Naive thymus-derived CD4-positive, alpha-beta T cell (primary cell): ENCODE data around the gene L3MBTL2. TPM values are rescaled to one million over a fixed set of nuclear protein-coding genes. Genes with fewer than 3 reads are reported as not detected.
A peak's percentile ranks its signal among the peaks of the same experiment; 100 is the strongest.

Experiments used
- ATAC-seq: fragments of 150-1000 bp; cut with Tn5 transposase; 2 replicates; pipeline ENCODE4 v1.10.0; 2021; ENCODE audit warnings: mild to moderate bottlenecking, moderate library complexity
- CTCF ChIA-PET: fragments of 350-600 bp; sonication (Branson Sonifier 250); formaldehyde crosslinking; loops from one replicate; lab custom pipeline; 2021; ENCODE audit warnings: antibody characterized with exemption; lab: Charles Lee
- POLR2A ChIA-PET: fragments of 350-600 bp; sonication (Branson Sonifier 250); formaldehyde crosslinking; loops from one replicate; lab custom pipeline; 2021; ENCODE audit warnings: antibody characterized with exemption, inconsistent platforms; lab: Charles Lee
- DNase-seq, 9 donors: peaks; one replicate each; pipeline versions ENCODE4 v3.0.0 to v3.0.0-alpha.2; 2020 to 2022; ENCODE audit warnings: mixed read lengths in 1 of 9
- H3K27ac ChIP-seq: one replicate; pipeline ENCODE4 v1.7.0; 2013; ENCODE audit warnings: mild to moderate bottlenecking, low read depth, low read length, moderate library complexity
- H3K27me3 ChIP-seq, 2 donors: one replicate each; pipeline ENCODE4 v1.7.0; 2013; ENCODE audit warnings: low read length in 2 of 2, mild to moderate bottlenecking in 2 of 2, moderate library complexity in 2 of 2; ENCODE audit not compliant: control insufficient read depth in 2 of 2, insufficient read depth in 2 of 2
- H3K36me3 ChIP-seq, 3 experiments: 1 replicate in 2 of 3; 2 replicates in 1 of 3; pipeline ENCODE4 v1.7.0; 2013; ENCODE audit warnings: low read length in 3 of 3, mild to moderate bottlenecking in 3 of 3, moderate library complexity in 1 of 3; ENCODE audit not compliant: insufficient read depth in 3 of 3, control insufficient read depth in 2 of 3
- H3K4me1 ChIP-seq, 2 donors: one replicate each; pipeline ENCODE4 v1.7.0; 2013; ENCODE audit warnings: low read length in 2 of 2, mild to moderate bottlenecking in 2 of 2, moderate library complexity in 1 of 2; ENCODE audit not compliant: control insufficient read depth in 2 of 2, insufficient read depth in 2 of 2
- H3K4me3 ChIP-seq: 2 replicates; pipeline ENCODE4 v1.7.0; 2013; ENCODE audit warnings: mild to moderate bottlenecking, low read length
- H3K9me3 ChIP-seq, 3 experiments: 1 replicate in 2 of 3; 2 replicates in 1 of 3; pipeline ENCODE4 v1.7.0; 2013; ENCODE audit warnings: low read length in 3 of 3; ENCODE audit not compliant: control insufficient read depth in 2 of 3
- H3K27ac Mint-ChIP-seq, 9 donors: one replicate each; pipeline ENCODE4 v1.8.0; 2020 to 2022; ENCODE audit warnings: mixed read lengths in 9 of 9, mild to moderate bottlenecking in 8 of 9, moderate library complexity in 5 of 9, inconsistent platforms in 2 of 9
- H3K27me3 Mint-ChIP-seq, 5 donors: one replicate each; pipeline ENCODE4 v1.8.0; 2021 to 2022; ENCODE audit warnings: mixed read lengths in 5 of 5, mild to moderate bottlenecking in 1 of 5
- H3K36me3 Mint-ChIP-seq, 5 donors: one replicate each; pipeline ENCODE4 v1.8.0; 2020 to 2022; ENCODE audit warnings: mixed read lengths in 5 of 5, mild to moderate bottlenecking in 3 of 5, inconsistent platforms in 1 of 5
- H3K4me1 Mint-ChIP-seq, 7 donors: one replicate each; pipeline ENCODE4 v1.8.0; 2020 to 2022; ENCODE audit warnings: mixed read lengths in 7 of 7, mild to moderate bottlenecking in 3 of 7, inconsistent platforms in 1 of 7
- H3K4me3 Mint-ChIP-seq, 10 donors: one replicate each; pipeline ENCODE4 v1.8.0; 2020 to 2022; ENCODE audit warnings: mild to moderate bottlenecking in 10 of 10, mixed read lengths in 10 of 10, moderate library complexity in 6 of 10, inconsistent platforms in 2 of 10
- H3K9me3 Mint-ChIP-seq, 11 donors: one replicate each; pipeline ENCODE4 v1.8.0; 2020 to 2022; ENCODE audit warnings: mixed read lengths in 11 of 11, mild to moderate bottlenecking in 4 of 11, inconsistent platforms in 1 of 11, moderate library complexity in 1 of 11
- intact Hi-C, 2 donors: fragments of 100-400 bp; cut with micrococcal nuclease; formaldehyde crosslinking; loops; one replicate each; pipeline ENCODE4 v1.15.1; 2023
- polyA plus RNA-seq, 2 donors: library from polyadenylated mRNA; unstranded; fragments of 300-500 nt; fragmentation: Illumina TruSeq; gene quantifications; one replicate each; pipeline ENCODE4 v1.2.3, GENCODE V29; 2021
- total RNA-seq, 6 experiments: library from RNA in 5 of 6; stranded (reverse) in 5 of 6; gene quantifications; 1 replicate in 5 of 6; 2 replicates in 1 of 6; pipeline ENCODE4 v1.2.3 and lab custom pipeline; 2021 to 2026

Gene L3MBTL2
- total and polyA plus RNA-seq, 7 experiments from 2014 or later = 31.6 to 45.9 (median 42.3) TPM

- intact Hi-C loops = loop anchor here (5.0 kb wide), 3 partner anchors 42 to 147 kb away; partner anchors contain the start of genes EP300 (in 1 of the 2) and ZC3H7B (in 1 of the 2)
- H3K4me1 ChIP-seq = peaks cover 0 to 11% of the 10 kb centered on the region in 2 donors
- no peak for ATAC-seq
- no peak overlapping the region for H3K4me3 ChIP-seq
- no peaks in the 10 kb centered on the region for H3K36me3 Mint-ChIP-seq
- peaks cover 0 to 2% (median 0%) of the 10 kb centered on the region in 5 donors for H3K27me3 Mint-ChIP-seq
- H3K4me3 Mint-ChIP-seq = peak overlapping the region in 3 of 10 donors; percentile 64 to 86 (median 74)
- no peak for DNase-seq
- ChIA-PET CTCF (no interaction called here), POLR2A (no interaction called here)
- H3K27ac ChIP-seq = peak overlapping the region; percentile 6
- no peaks in the 10 kb centered on the region for H3K9me3 ChIP-seq
- peak overlapping the region in 5 of 9 donors; percentile 22 to 85 (median 46) for H3K27ac Mint-ChIP-seq
- H3K9me3 Mint-ChIP-seq = no peaks in the 10 kb centered on the region
- no peaks in the 10 kb centered on the region for H3K27me3 ChIP-seq
- H3K36me3 ChIP-seq = no peaks in the 10 kb centered on the region
- H3K4me1 Mint-ChIP-seq = peaks cover 5 to 17% (median 9%) of the 10 kb centered on the region in 7 donors
Observed at GRCh38 chr22:41239443-41240128, 34.5 kb downstream of the L3MBTL2 start.

- H3K27ac ChIP-seq = peak within 1 kb of the TSS; percentile 6
- peaks cover 0 to 2% (median 0%) of the 10 kb centered on the region in 5 donors for H3K27me3 Mint-ChIP-seq
- H3K4me3 ChIP-seq = no peak within 1 kb of the TSS
- DNase-seq (no peak), ATAC-seq (no peak)
- H3K4me1 ChIP-seq = peaks cover 0 to 11% of the 10 kb centered on the region in 2 donors
- H3K36me3 ChIP-seq = peaks cover 0 to 9% (median 0%) of the 10 kb centered on the region in 3 experiments
- ChIA-PET CTCF (no interaction called here), POLR2A (no interaction called here)
- H3K9me3 ChIP-seq = no peaks in the 10 kb centered on the region
- H3K27ac Mint-ChIP-seq = peak within 1 kb of the TSS in 4 of 9 donors; percentile 59 to 78 (median 70)
- H3K27me3 ChIP-seq = no peaks in the 10 kb centered on the region
- H3K4me3 Mint-ChIP-seq = peak within 1 kb of the TSS in 1 of 10 donors; percentile 8
- peaks cover 5 to 17% (median 9%) of the 10 kb centered on the region in 7 donors for H3K4me1 Mint-ChIP-seq
- H3K9me3 Mint-ChIP-seq = no peaks in the 10 kb centered on the region
- H3K36me3 Mint-ChIP-seq = no peaks in the 10 kb centered on the region
- intact Hi-C loops = no loop called here
Observed at GRCh38 chr22:41240377-41241132, 35.4 kb downstream of the L3MBTL2 start, which contains the start of gene CHADL. Gene CHADL, minus strand, starts transcription at chr22:41240931. Its CDS starts 50 bp downstream, at chr22:41240881.

- CTCF ChIA-PET = no interaction called here
Observed at GRCh38 chr22:41241133-41241676, 36.1 kb downstream of the L3MBTL2 start.

GRCh38 chr22:41242396-41243117, 37.4 kb downstream of the L3MBTL2 start:
- ChIA-PET POLR2A (no interaction called here), CTCF (interaction anchor here (0.6 kb wide), 1 partner anchor 178 kb away, joined by 3 read pairs; no protein-coding TSS in a partner anchor)
- H3K4me1 Mint-ChIP-seq = peaks cover 3 to 8% (median 5%) of the 10 kb centered on the region in 7 donors
- intact Hi-C loops = no loop called here
- peak overlapping the region in 1 of 9 donors; percentile 43 for H3K27ac Mint-ChIP-seq
- ATAC-seq (no peak), DNase-seq (no peak)
- no peak overlapping the region for H3K4me3 Mint-ChIP-seq
- H3K36me3 Mint-ChIP-seq = peaks cover 0 to 1% (median 0%) of the 10 kb centered on the region in 5 donors
- peaks cover 0 to 26% (median 3%) of the 10 kb centered on the region in 3 experiments for H3K36me3 ChIP-seq
- H3K9me3 Mint-ChIP-seq = no peaks in the 10 kb centered on the region
- H3K4me1 ChIP-seq = no peaks in the 10 kb centered on the region
- no peaks in the 10 kb centered on the region for H3K9me3 ChIP-seq
- no peak overlapping the region for H3K27ac ChIP-seq
- no peaks in the 10 kb centered on the region for H3K27me3 ChIP-seq
- H3K27me3 Mint-ChIP-seq = peaks cover 0 to 2% (median 0%) of the 10 kb centered on the region in 5 donors
- H3K4me3 ChIP-seq = no peak overlapping the region

More at GRCh38 chr22:41241133-41241676, 36.1 kb downstream of the L3MBTL2 start:
- peaks cover 0 to 2% (median 0%) of the 10 kb centered on the region in 5 donors for H3K27me3 Mint-ChIP-seq
- H3K27ac ChIP-seq = no peak overlapping the region
- DNase-seq (no peak), ATAC-seq (no peak)
- no peaks in the 10 kb centered on the region for H3K36me3 Mint-ChIP-seq
- H3K9me3 ChIP-seq = no peaks in the 10 kb centered on the region
- H3K27me3 ChIP-seq = no peaks in the 10 kb centered on the region
- peak overlapping the region in 1 of 10 donors; percentile 8 for H3K4me3 Mint-ChIP-seq
- H3K27ac Mint-ChIP-seq = peak overlapping the region in 2 of 9 donors; percentile 38 to 78
- H3K4me3 ChIP-seq = no peak overlapping the region
- no peaks in the 10 kb centered on the region for H3K9me3 Mint-ChIP-seq
- peaks cover 5 to 17% (median 9%) of the 10 kb centered on the region in 7 donors for H3K4me1 Mint-ChIP-seq
- peaks cover 0 to 15% (median 0%) of the 10 kb centered on the region in 3 experiments for H3K36me3 ChIP-seq
- POLR2A ChIA-PET = no interaction called here
- intact Hi-C loops = no loop called here
- H3K4me1 ChIP-seq = peaks cover 0 to 11% of the 10 kb centered on the region in 2 donors

- H3K36me3 Mint-ChIP-seq = peaks cover 0 to 5% (median 0%) of the 10 kb centered on the region in 5 donors
- no peak overlapping the region for H3K27ac Mint-ChIP-seq
- peaks cover 0 to 2% (median 0%) of the 10 kb centered on the region in 5 donors for H3K27me3 Mint-ChIP-seq
- Histone ChIP-seq H3K36me3 (peaks cover 0 to 34% (median 5%) of the 10 kb centered on the region in 3 experiments), H3K4me1 (no peaks in the 10 kb centered on the region), H3K27me3 (no peaks in the 10 kb centered on the region), H3K4me3 (no peak overlapping the region), H3K27ac (no peak overlapping the region), H3K9me3 (no peaks in the 10 kb centered on the region)
- ChIA-PET CTCF (no interaction called here), POLR2A (interaction anchor here (0.6 kb wide), 1 partner anchor 160 kb away, joined by 3 read pairs; no protein-coding TSS in a partner anchor)
- ATAC-seq = no peak
- intact Hi-C loops = no loop called here
- peaks cover 3 to 8% (median 5%) of the 10 kb centered on the region in 7 donors for H3K4me1 Mint-ChIP-seq
- no peak overlapping the region for H3K4me3 Mint-ChIP-seq
- DNase-seq = no peak
- no peaks in the 10 kb centered on the region for H3K9me3 Mint-ChIP-seq
Observed at GRCh38 chr22:41243361-41243760, 38.2 kb downstream of the L3MBTL2 start.
